ENCODE results near the gene GFM1.

DNA sequence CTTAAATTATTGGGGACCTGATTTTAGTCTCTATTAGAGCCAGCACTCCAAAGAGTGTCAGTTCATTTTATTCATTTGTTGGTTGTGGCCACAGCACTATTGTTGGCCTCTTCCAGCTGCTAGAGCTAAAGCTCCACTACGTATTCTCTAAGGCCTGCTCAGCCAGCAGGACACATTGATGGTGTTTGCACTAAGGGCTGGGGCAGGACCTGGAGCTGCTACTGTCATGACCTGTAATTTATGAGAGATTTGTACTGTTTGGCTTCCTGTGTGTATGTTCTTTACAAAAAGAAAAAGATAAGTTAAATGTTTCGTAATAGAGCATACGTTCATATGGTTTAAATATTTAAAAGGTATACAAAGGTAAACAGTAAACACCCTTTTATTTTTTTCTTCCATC is 8.1 kb downstream of the GFM1 start:
- TF ChIP-seq, protein P1, sequence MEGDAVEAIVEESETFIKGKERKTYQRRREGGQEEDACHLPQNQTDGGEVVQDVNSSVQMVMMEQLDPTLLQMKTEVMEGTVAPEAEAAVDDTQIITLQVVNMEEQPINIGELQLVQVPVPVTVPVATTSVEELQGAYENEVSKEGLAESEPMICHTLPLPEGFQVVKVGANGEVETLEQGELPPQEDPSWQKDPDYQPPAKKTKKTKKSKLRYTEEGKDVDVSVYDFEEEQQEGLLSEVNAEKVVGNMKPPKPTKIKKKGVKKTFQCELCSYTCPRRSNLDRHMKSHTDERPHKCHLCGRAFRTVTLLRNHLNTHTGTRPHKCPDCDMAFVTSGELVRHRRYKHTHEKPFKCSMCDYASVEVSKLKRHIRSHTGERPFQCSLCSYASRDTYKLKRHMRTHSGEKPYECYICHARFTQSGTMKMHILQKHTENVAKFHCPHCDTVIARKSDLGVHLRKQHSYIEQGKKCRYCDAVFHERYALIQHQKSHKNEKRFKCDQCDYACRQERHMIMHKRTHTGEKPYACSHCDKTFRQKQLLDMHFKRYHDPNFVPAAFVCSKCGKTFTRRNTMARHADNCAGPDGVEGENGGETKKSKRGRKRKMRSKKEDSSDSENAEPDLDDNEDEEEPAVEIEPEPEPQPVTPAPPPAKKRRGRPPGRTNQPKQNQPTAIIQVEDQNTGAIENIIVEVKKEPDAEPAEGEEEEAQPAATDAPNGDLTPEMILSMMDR (IDR thresholded peaks at IDR 0.05; ENCODE audit: extremely low read depth in 1 of 2, insufficient read depth in 1 of 2, low read depth in 1 of 2, low read length in 2 of 2): no peak
- TF ChIP-seq POLR2A (IDR thresholded peaks at IDR 0.05; ENCODE audit: low read depth, low read length): no peak
- TF ChIP-seq EZH2 (IDR thresholded peaks at IDR 0.05; ENCODE audit: borderline replicate concordance, low read depth, low read length, severe bottlenecking): no peak
- no peak for TF ChIP-seq JUN (IDR thresholded peaks at IDR 0.05; ENCODE audit: borderline replicate concordance, insufficient read depth, insufficient read length, low read depth)
- TF ChIP-seq POLR2AphosphoS5 (IDR thresholded peaks at IDR 0.05; ENCODE audit: insufficient read depth, low read depth, low read length): no peak
- TF ChIP-seq, protein P2, sequence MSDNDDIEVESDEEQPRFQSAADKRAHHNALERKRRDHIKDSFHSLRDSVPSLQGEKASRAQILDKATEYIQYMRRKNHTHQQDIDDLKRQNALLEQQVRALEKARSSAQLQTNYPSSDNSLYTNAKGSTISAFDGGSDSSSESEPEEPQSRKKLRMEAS (IDR thresholded peaks at IDR 0.05; ENCODE audit: insufficient read depth, insufficient read length): no peak
- TF ChIP-seq FOS (IDR thresholded peaks at IDR 0.05; ENCODE audit: borderline replicate concordance, insufficient read depth, low read length): no peak
- no peak for TF ChIP-seq GATA2 (IDR thresholded peaks at IDR 0.05; ENCODE audit: insufficient read depth, insufficient read length, low read depth, low read length)

Measured in endothelial cell of umbilical vein (primary cell).